ENCODE data around the gene KRT76. TPM values are rescaled to one million over a fixed set of nuclear protein-coding genes. Genes with fewer than 3 reads are reported as not detected.

KRT76 gene
- total RNA-seq, 1 donor from 2014 or later, result not detected

DNA sequence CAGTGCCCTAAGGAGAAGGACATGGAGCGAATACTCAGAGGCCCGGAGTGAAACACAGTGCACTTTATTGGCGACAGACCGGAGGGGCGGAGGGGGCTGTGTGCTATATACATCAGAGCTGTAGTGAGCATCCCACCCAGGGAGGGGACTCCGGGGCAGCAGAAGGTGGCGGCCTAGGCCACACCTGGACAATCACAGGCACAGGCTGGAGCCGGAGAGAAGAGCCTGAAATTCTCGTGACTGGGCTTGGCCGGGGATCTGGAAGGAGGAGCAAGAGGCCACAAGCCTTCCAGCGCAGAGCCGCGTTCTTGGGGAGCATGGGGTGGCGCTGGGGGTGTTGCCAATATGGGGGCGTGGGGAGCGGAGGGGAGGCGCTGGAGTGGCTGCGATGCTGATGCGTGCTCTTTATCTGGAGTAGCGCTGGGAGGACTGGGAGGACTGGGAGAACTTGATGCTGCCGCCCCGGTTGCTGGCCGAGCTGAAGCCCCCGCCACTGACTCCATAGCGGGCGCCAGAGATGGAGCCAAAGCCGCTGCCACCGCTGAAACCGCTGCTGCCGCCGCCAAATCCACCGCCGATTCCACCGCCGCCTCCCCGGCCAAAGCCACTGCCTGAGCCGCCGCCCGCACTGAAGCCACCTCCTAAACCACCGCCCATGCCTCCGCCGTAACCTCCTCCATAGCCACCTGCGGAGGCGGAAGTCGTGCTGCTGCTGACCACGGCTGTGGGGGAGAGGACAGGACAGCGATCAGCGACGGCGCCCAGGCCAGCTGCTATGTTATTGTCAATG is 12.7 kb upstream of the KRT76 start:
- Mint-ChIP-seq H3K4me1 (ENCODE audit: low read depth) (no peaks in the 10 kb centered on the region), H3K27ac (ENCODE audit: unreplicated experiment) (no peak overlapping the region), H3K9me3 (ENCODE audit: low read depth) (peaks cover 2% of the 10 kb centered on the region), H3K36me3 (ENCODE audit: low read depth) (no peaks in the 10 kb centered on the region), H3K27me3 (ENCODE audit: low read depth) (peaks cover 52% of the 10 kb centered on the region), H3K4me3 (ENCODE audit: unreplicated experiment) (no peak overlapping the region)
- TF ChIP-seq CTCF (IDR thresholded peaks at IDR 0.05), result no peak
- no peak for DNase-seq (ENCODE audit: low spot score)

DNA sequence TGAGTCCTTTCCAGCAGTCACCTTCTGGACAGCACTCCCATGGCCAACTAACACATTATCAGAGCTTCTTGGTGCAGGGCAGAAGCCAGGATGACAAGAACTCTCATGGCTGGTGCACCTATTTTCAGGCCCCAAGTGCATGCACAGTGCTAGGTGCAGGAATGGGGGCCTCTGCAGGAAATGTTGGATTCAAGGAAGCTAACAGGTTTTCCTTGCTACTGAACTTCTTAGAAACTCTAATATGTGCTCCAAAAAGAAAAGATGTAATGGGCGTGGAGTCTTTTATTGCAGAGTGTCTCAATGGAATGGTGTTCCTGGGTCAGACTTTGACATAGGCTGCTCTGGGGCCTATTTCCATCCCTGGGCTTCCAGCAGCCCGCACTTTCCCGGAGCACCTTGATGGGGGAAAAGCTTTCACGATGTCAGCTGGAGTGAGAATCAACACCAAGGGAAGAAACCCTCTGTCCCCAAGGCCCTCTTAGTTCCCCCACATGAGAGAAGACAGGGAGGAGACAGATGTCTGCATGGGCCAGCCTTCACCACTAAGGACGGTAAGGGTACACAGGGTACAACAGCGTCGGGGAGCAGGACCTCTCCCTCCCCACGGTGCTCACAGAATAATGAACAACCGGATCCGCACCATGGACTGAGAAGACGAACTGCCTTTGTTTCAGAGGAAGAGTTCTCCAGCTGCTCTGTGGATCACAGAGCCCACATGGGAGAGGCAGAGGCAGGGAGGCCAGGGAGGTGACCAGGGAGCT is 11.9 kb upstream of the KRT76 start:
- no peak overlapping the region for H3K4me3 Mint-ChIP-seq (ENCODE audit: unreplicated experiment)
- H3K27ac Mint-ChIP-seq (ENCODE audit: unreplicated experiment), result no peak overlapping the region
- DNase-seq (ENCODE audit: low spot score), result no peak
- H3K9me3 Mint-ChIP-seq (ENCODE audit: low read depth), result peaks cover 2% of the 10 kb centered on the region
- no peak for TF ChIP-seq CTCF (IDR thresholded peaks at IDR 0.05)
- no peaks in the 10 kb centered on the region for H3K36me3 Mint-ChIP-seq (ENCODE audit: low read depth)
- H3K27me3 Mint-ChIP-seq (ENCODE audit: low read depth), result peaks cover 50% of the 10 kb centered on the region
- H3K4me1 Mint-ChIP-seq (ENCODE audit: low read depth), result no peaks in the 10 kb centered on the region

DNA sequence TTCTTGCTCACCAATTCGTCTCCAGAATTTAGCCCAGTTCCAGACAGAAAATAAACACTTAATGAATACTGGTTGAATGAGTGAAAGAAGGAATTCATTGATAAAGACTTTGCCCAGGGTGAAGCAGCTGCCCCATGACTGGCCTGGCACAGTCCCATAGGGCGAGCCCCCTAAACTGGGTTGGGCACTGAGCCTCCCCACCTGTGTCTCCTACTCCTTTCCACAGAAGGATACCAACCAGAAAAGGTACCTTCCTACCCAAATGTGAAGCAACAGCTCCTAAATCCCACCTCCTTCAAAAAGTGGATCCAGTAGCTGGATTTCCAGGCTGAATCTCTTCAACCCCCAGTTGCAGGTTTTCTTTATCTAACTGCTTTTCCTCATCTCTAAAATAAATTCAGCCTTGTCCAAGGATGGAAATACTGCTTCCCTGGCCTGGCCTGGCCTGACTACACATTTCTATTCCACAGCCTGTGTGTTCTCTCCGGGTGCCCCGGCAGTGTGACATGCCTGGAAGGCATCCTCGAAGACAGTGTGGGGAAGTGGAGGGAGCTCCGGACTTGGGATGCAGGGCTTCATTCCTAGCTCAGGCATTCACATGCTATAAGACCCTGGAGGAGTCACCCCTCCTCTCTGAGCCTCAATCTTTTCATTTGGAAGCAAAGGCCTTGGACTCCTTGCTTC is 11.2 kb upstream of the KRT76 start:
- peaks cover 51% of the 10 kb centered on the region for H3K27me3 Mint-ChIP-seq (ENCODE audit: low read depth)
- H3K4me1 Mint-ChIP-seq (ENCODE audit: low read depth), result no peaks in the 10 kb centered on the region
- no peak overlapping the region for H3K27ac Mint-ChIP-seq (ENCODE audit: unreplicated experiment)
- H3K9me3 Mint-ChIP-seq (ENCODE audit: low read depth), result peaks cover 2% of the 10 kb centered on the region
- no peaks in the 10 kb centered on the region for H3K36me3 Mint-ChIP-seq (ENCODE audit: low read depth)
- no peak for DNase-seq (ENCODE audit: low spot score)
- no peak for TF ChIP-seq CTCF (IDR thresholded peaks at IDR 0.05)
- H3K4me3 Mint-ChIP-seq (ENCODE audit: unreplicated experiment), result no peak overlapping the region

- Mint-ChIP-seq H3K27me3 (ENCODE audit: low read depth) (peaks cover 50% of the 10 kb centered on the region), H3K36me3 (ENCODE audit: low read depth) (no peaks in the 10 kb centered on the region), H3K4me3 (ENCODE audit: unreplicated experiment) (no peak overlapping the region), H3K27ac (ENCODE audit: unreplicated experiment) (no peak overlapping the region), H3K4me1 (ENCODE audit: low read depth) (no peaks in the 10 kb centered on the region), H3K9me3 (ENCODE audit: low read depth) (peaks cover 2% of the 10 kb centered on the region)
- DNase-seq (ENCODE audit: low spot score), result no peak
- no peak for TF ChIP-seq CTCF (IDR thresholded peaks at IDR 0.05)
Measured at GRCh38 chr12:52787324-52788191, 10.4 kb upstream of the KRT76 start.
